GM12873 (cell line): ENCODE measurements around the gene NCK1.

Experiments used
- TF ChIP-seq, protein P1 (sequence below): IDR thresholded peaks from 2 replicates; pipeline ENCODE4 v1.5.1; 2012; ENCODE audit warnings: low read depth, mild to moderate bottlenecking, moderate library complexity, low read length, control low read depth; ENCODE audit not compliant: insufficient read depth; ENCODE audit errors: missing control alignments

Gene NCK1

DNA sequence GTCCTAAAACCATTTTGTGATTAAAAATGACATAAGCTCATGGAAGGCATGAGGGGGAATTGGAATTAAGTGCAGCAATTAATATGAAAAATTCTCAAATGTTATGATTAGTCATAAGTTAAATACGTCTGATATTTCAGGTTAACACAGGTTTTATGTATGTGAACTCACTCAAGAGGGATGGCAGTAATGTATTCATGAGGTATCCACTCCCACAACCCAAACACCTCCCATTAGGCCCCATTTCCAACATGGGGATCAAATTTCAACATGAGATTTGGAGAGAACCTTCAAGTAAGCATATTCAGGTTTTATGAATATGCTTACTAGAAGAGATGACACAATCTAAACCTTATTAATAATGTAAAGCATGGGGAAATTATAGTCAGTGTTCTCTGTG lies 54.2 kb downstream of the NCK1 start:
- TF ChIP-seq, protein P1, sequence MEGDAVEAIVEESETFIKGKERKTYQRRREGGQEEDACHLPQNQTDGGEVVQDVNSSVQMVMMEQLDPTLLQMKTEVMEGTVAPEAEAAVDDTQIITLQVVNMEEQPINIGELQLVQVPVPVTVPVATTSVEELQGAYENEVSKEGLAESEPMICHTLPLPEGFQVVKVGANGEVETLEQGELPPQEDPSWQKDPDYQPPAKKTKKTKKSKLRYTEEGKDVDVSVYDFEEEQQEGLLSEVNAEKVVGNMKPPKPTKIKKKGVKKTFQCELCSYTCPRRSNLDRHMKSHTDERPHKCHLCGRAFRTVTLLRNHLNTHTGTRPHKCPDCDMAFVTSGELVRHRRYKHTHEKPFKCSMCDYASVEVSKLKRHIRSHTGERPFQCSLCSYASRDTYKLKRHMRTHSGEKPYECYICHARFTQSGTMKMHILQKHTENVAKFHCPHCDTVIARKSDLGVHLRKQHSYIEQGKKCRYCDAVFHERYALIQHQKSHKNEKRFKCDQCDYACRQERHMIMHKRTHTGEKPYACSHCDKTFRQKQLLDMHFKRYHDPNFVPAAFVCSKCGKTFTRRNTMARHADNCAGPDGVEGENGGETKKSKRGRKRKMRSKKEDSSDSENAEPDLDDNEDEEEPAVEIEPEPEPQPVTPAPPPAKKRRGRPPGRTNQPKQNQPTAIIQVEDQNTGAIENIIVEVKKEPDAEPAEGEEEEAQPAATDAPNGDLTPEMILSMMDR = no peak

GRCh38 chr3:136919799-136920580 lies 58.0 kb downstream of the NCK1 start:
- TF ChIP-seq, protein P1 = no peak

- TF ChIP-seq, protein P1 = no peak
Observed at GRCh38 chr3:136920904-136921611, 59.0 kb downstream of the NCK1 start.

DNA sequence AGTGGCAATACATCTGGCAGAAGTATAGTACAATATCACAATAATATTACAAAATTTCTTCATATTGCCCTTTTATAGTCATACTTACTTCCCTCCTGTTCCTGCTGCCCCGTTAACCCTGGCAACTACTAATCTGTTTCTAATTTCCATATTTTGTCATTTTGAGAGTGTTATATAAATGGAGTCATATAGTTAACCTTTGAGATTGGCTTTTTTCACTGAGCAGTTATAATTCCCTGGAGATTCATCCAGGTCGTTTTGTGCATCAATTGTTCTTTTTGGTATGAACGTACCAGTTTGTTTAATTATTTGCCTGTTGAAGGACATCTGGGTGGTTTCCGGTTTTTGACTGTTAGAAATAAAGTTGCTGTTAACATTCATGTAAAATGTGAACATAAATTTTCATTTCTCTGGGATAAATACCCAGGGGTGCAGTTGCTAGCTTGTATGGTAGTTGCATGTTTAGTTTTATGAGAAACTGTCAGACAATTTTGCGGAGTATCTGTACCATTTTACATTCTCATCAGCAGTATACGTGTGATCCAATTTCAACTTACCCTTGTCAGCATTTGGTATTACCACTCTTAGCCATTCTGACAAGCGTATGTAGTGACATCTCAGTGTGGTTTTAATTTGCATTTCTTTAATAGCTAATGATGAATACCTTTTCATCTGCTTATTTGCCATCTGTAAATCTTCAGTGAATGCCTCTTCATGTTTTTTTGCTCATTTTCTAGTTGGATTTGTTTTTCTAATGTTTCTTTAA lies 63.6 kb downstream of the NCK1 start:
- TF ChIP-seq, protein P1 = no peak

GRCh38 chr3:136928240-136928639 lies 66.2 kb downstream of the NCK1 start:
- TF ChIP-seq, protein P1 = no peak

DNA sequence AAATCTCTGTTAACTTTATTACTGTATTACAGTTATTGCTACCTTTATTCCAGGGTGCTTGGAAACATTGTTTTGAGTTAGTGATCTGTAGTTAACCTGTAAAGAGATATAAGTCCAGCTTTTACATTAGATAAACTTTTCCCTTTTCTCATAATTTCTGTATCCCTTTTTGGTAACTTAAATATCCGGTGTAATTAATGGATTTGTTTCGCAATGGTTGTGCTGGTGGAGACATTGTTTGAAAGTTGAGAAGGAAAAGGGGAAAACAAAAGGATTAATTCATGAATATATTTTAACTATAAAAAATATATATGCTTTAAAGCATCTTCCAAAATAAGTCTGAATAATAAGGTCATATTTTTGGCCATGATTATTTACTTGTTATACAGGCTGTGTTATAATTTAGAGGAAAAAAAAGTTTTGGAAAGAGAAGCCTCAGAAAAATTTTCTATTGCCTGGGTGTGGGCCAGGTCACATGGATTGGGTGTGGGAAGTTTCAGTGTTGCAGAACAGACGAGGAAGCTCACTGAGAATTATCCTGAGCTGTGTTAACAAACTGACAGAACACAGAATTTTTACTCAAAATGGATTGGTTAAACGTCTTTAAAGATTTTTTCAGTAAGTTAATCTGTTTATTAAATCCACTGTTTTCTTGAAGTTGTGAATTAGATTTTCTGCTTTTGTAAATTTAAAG lies 68.1 kb downstream of the NCK1 start:
- TF ChIP-seq, protein P1 = no peak

GRCh38 chr3:136931606-136932005 lies 69.6 kb downstream of the NCK1 start:
- TF ChIP-seq, protein P1 = no peak
